GM21528 (cell line): ENCODE data around the gene TACC2.
"Not testable (repeated sequence)": the region's sequence is repeated elsewhere in the genome, so short reads cannot be mapped to it uniquely, and the experiment has no call there.

ENCODE experiments used
- ATAC-seq: cut with Tn5 transposase; IDR thresholded peaks from one replicate; pipeline ENCODE4 v1.9.1; 2021; ENCODE audit warnings: mild to moderate bottlenecking, moderate library complexity; ENCODE audit not compliant: unreplicated experiment, low FRiP score

TACC2 gene

DNA sequence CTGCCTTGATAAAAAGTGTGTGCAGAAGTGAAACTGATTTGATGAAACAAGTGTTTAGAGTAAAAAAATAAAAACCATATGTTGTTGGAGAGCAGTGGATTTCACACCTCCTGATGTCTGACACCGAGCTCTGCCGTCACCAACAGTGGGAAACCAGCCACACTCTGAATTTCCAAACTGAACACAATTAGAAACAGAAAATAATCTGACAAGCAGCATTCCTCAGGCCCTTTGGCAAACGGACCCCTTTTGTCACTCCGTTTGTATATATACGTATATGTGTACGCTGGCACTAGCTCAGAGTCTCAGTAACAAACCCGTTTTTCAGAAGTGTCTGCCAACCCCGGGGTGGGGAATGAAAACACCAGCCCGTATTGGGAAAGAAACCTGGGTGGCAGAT, 32.4 kb downstream of the TACC2 start:
- ATAC-seq, result no peak

DNA sequence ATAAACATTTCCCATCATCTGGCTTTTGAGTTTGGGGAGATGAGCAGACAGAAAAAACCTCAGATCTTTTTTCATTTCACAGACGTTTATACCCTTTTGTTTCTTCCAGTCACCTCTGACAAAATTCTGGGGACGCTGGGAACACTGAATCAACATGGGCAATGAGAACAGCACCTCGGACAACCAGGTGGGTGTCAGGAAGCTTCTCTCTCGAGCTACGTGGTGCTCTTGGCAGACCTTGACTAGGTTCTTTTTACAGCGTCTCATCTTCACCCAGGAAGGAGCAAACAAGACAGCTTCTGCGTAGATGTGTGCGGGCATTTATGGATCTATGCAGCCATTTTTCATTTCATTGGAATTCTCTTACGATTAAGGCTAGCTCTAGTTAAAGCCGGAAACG, 32.9 kb downstream of the TACC2 start:
- no peak for ATAC-seq

DNA sequence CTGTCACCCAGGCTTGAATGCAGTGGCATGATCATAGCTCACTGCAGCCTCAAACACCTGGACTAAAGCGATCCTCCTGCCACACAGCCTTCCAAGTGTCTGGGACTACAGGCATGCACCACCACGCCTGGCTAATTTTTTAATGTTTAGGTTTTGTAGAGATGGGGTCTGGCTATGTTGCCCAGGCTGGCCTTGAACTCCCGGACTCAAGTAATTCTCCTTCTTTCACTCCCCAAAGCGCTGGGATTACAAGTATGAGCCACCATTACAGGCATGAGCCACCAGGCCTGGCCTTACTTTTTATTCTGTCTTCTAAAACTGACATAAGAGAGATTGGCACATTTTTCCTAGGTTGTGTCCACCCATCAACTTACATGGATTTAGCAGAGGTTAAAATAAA, 33.3 kb downstream of the TACC2 start:
- no peak for ATAC-seq

DNA sequence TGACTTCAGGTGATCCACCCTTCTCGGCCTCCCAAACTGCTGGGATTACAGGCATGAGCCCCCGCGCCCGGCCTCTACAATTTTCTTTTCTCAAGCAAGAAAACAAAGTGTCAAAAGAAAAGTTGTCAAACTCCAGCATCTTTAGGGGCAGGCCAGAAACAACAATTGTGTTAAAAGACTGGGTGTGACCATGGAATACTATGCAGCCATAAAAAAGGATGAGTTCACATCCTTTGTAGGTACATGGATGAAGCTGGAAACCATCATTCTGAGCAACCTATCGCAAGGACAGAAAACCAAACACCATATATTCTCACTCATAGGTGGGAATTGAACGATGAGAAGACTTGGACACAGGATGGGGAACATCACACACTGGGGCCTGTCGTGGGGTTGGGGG, 34.3 kb downstream of the TACC2 start:
- not testable (repeated sequence) for ATAC-seq

DNA sequence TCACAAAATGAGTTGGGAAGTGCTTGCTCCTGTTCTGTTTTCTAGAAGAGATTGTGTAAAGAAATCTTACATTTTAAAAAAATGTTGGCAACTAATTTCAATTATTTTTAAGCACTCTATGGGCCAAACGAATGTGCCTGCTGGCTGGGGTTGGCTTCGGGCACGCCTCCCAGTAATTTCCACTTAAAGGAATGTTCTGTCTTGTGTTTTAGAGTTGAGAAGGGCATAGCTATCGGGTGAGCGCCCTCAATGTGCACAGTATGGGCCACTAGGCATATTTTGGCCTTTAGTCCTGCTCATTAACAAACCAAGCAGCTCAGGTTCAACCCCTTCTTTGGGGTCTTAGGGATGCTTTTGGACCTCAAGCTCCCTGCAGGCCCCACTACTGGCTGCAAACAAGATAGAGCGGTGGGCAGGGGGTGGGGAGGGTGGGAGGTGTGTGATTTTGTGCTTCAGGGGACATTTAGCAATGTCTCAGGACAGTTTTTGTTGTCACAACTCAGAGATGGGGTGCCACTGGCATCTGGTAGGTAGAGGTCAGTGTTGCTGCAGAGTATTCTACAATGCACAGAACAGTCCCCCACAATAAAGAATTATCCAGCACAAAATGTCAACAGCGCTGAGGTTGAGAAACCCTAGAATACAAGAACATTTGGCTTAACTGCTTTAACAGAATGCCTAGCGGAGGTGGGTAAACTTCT, 40.7 kb downstream of the TACC2 start:
- no peak for ATAC-seq

DNA sequence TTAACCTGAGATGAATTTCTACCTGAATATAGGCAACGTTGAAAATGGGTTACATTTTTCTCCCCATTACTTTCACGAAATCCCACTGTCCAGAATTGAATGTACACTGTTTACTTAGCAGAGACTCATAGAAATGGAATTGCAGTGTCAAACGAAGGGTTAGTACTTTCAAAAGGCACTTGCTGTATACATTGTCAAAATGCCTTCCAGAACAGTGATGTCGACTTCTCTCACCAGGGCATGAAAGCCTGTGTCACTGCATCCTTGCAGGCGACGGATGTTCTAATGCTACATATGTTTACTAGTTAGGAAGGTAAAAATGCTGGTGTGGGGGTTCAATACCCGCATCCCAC, 41.2 kb downstream of the TACC2 start:
- no peak for ATAC-seq

DNA sequence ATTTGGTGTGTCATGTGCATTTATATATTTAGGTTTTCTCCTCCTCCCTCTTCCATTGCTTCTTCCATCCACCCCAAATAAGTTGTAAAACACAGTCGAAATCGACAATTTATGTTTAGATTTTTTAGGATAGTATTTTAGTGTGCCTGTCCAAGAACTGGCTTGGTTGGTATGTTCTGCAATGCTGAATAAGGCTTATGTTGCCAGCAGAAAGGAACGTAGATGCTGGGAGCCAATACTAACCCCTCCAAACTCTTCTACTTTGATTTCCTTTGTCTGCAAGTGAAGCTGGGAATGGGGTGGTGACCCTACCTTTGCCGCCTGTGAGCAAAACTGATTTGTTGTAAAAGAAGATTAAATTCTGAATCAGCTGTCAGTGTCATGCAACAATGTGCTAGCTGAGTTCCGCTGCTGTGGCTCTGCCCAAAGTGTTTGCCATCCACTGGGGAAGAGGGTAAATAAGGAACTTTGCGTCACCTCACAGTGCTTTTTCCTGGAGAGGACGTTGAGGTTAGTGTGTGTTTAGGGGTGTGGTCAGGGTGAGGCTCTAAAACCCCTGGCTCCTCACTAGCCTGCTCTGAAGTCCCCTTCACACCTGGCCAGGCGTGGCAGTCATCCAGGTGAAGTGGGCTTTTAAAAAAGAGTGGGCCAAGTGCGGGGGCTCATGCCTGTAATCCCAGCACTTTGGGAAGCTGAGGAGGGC, 44.4 kb downstream of the TACC2 start:
- ATAC-seq, result no peak

DNA sequence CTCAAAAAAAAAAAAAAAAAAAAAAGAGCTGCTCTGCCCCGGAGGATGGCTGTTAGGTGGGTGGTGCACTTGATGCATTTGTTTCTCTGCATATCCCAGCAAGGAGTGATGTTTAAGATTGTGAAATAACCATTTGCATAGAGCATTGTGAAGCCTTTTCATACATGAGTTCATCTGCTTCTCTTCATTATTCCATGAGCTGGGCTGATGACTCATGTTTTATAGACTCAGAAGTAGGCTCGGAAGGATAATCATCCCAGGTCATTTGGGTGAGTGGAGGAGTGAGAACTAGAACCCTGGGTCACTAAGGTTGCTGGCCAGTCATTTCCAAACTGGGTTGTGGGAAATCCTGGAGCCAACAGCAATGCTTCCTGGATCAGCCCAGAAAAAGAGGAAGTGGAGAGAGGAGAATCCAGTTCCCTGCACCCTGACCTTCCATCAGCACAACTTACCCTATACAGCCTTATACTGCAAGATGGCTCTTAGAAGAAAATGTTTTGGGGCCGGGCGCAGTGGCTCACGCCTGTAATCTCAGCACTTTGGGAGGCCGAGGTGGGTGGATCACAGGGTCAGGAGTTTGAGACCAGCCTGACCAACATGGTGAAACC, 45.3 kb downstream of the TACC2 start:
- no peak for ATAC-seq

DNA sequence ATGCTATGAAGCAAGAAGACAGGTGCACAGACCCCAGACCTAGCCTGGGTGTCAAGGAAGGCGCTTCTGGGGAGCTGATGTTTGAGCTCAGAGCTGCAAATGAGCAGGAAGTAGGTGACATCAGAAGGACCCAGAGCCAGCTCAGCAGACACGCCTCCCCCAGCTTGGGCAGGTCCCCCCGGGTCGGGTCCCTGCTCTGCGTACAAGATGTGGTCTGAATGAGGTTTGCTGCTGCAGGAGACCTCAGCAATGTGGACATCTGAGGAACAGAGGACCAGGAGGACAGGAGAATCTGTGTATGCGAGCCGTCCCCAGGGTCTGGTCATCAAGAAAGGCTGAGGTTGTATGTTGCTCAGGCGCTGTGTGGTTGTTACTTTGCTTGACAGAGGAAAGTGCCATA, 51.8 kb downstream of the TACC2 start:
- no peak for ATAC-seq

DNA sequence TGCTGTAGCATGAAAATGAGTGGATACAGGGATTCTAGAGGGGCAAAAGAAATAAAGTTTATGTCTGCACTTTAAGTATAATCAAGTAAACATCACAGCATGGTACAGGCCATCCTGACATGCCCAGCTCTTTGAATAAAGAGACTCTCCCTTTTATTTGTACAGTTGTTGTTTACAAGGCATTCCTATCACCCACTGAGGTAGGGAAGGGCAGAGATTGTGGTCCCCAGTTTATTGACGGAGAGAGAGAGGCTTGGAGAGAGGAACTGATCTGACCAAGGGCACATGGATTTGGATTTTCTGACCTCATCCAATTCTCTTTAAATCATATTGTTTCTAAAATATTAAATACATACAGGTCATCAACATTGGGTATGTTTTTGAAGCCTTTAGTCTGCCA, 53.9 kb downstream of the TACC2 start:
- ATAC-seq, result no peak

DNA sequence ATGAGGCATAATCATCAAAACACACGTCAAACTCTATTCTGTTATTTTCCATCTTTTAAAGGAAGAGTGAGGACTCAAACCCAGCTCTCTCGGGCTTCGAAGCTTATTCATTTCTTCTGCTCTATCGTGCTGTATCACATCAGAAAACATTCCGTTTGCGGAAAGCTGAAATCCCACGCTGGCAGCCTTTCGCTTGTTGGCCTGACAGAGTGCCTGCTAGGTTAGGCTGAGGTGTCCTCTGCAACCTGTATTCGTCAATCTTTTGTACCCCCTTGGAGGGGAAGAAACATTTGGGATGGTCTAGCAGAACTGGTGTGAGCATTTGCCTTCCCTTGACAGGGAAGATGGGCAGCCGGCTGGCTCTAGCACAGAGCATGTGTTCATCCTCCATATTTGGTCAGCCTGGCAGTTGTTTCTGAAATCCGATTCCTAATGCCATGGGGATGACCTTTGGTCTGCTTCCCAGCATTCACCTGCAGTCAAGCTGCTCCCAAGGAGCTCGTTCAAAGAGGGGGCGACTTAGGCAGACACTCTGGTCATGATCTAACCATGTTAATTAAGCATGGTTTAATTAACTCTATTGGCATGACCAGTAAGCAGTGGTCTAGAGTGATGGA, 55.2 kb downstream of the TACC2 start:
- ATAC-seq, result no peak

DNA sequence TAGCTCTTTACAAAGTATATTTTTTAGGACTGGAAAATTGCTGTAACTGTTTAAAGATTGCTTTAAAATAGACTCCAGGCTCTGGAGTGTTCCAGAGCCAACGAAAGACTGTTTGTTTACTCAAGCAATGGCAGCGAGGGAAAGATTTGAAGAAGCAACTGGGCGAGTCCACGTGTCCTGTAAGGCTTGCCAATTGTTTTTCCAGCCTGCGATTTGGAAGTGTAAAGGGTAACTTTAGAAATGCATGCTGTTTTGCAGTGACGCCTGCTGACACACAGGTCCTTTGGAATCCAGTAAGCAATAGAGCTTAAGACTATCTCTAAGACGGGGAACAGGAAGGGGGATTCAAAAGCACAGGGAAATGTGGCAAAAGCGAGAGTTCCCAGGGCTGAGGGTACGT, 55.8 kb downstream of the TACC2 start:
- no peak for ATAC-seq

DNA sequence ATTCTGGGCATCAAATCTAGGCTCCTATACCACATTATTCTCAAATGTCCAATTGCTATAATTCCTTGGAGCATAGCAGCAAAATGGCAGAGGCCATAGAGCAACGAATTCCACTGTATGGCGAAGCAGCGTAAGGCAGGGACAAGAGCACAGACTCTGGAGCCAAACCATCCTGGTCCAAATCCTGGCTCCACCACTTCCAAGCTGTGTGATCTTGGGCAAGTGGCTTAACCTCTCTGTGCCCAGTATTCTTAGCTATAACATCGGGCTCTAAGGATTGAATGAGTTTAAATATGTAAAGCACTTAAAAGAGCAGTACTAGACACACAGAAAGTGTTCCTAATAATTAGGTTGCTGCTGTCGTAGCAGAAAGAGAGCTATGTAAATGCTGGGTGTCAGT, 56.2 kb downstream of the TACC2 start:
- ATAC-seq, result no peak

DNA sequence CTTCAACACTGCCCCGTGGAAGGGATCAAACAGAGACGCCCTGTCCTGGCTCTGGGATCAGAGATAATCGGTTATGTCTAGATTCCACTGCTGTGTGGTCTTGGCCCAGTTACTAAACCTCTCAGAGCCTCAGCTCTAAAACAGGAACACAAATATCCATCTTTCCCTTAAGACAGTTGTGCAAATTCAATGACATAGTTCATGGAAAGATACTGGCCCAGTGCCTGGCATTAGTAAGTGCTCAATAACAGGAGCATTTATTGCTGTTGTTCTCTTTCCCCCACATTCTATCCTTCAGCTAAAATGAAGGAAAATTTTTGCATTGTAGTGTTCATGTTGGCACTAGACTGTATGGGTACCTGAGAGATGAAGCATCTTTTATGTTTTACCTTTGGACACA, 58.6 kb downstream of the TACC2 start:
- ATAC-seq, result no peak

DNA sequence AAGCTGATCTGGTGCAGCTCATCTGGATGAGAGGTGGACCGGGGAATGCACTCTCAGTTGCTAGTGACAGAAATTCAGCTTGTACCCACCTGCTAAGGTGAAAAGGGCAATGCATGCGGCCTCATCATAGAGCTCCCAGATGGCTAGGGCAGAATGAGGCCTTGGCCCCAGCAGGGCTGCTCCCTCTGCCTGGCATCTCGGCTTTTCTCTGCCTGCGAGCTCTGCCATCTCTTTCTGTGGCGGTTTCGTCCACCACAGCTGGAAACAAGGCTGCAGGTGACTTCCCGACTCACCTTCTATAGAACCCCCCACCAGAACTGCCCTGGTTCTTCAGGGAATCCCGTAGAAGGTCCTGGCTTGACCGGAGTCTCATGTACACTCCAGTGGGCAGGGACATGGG, 60.1 kb downstream of the TACC2 start:
- no peak for ATAC-seq

DNA sequence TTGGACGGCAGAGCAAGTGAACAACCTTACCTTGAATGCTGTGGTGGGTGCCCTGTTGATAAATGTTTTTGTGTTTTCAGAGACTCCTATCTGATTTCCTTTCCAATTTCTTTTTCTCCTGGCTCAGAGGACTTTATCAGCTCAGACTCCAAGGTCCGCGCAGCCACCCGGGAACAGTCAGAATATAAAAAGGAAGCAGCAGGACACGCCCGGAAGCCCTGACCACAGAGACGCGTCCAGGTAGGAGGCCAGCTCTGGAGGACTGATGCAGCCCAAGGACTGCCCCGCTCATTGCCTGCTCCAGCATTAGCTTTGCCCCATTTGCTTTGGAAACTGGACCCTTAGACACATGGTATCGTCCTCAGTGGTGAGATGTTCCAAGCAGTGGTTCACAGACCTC, 61.3 kb downstream of the TACC2 start:
- no peak for ATAC-seq

DNA sequence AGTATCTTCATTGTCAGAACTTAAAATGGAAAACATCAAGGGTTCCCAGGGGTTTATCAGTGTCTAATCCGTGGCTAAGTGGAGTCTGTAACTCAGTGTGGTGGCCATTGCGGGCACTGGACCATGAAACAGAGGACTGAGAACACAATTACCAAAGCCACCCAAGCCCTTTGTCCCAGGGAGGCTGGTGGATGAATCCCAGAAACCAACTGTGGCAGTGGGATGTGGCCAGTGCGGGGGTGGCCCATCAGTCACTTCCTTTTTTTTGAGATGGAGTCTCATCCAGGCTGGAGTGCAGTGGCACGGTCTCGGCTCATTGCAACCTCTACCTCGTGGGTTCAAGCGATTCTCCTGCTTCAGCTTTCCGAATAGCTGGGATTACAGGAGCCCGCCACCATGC, 61.8 kb downstream of the TACC2 start:
- no peak for ATAC-seq

DNA sequence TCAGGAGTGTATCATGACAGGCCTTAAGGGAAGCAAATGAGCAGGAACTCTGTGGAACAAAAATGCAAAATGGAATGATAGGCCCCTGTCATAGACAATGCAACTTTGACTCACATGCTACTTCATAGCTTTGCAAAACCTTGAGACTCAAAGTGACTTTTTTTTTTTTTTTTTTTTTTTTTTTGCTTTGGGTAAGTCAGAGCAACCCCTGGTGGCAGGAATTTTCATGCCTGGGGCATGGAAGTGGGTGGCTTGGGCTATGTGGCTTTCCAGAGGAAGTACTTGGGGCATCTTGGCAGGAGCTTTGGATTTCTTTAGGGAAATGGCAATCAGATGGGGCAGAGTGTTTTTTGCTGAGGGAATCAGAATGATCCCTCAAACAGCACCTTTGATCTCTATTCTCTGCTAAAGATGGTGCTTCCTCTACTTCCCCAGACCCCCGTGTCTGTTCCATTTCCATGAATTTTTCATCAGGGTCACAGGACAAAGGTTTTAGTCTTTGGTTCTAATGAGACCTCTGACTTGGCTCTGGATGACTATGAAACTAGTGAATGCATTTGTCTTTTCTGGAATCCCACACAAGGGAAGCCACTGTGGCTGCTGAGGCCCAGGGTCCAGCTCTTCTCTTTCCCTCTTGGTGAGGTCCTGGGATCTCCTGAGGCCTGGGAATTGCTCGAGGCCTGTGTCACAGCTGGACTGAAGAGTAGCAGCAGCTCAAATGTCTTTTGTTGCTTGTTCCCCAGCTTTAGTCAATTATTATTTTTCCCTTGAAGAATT, 62.8 kb downstream of the TACC2 start:
- ATAC-seq, result no peak

DNA sequence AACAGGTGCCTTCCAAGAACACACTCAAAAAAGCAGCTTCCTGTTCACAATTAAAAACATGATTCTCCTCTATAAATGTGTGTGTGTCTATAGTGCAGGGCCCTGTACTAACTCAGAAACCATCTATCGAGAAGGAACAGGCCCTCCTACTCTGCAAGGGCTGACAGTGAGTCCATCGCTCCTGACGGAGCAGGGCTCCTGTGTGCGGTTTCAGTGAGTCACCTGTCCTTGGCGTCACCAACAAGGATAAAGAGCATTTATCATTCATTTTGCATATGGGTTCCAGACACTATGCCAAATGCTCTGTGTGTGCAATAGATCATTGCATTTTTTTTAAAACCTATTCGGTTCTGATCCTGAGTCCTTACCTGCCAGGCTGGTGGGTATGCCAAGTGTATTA, 63.7 kb downstream of the TACC2 start:
- ATAC-seq, result no peak

DNA sequence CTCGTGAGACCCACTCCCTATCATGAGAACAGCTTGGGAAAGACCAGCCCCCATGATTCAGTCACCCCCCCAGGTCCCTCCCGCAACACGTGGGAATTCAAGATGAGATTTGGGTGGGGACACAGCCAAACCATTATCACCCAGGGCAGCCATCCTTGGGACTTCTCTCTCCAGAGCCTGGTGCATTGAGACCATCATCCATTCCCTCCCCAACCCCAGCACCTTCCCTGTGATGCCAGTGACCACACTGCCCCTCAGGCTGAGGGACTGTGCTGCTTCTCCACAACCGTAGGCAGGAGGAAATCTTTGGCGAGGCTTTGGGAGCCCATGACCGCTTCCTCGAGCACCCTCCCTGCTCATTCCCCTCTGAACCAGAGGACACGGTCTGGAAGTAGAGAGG, 64.4 kb downstream of the TACC2 start:
- ATAC-seq, result no peak
